OCI-LY1 (cell line): ENCODE results near the gene PSMA8.

Experiments used
- CTCF ChIP-seq: fragments of 200-600 bp; sonication (generic), shearing (Covaris generic); IDR thresholded peaks from 2 replicates; pipeline ENCODE4 v1.5.1; 2017; ENCODE audit warnings: mild to moderate bottlenecking, antibody characterized with exemption, low read length, moderate library complexity, mixed read lengths
- EZH2 ChIP-seq: fragments of 200-600 bp; sonication (generic), shearing (Covaris generic); IDR thresholded peaks from 2 replicates; pipeline ENCODE4 v1.8.0; 2017; ENCODE audit warnings: borderline replicate concordance, mixed run types, mild to moderate bottlenecking, antibody characterized with exemption, low read length, moderate library complexity, mixed read lengths

GRCh38 chr18:26134107-26134506 is 438 bp downstream of the PSMA8 start:
- TF ChIP-seq EZH2 (no peak), CTCF (no peak)
